ENCODE results near the gene VEZF1.
"Not testable (repeated sequence)": the region's sequence is repeated elsewhere in the genome, so short reads cannot be mapped to it uniquely, and the experiment has no call there.

The VEZF1 gene

GRCh38 chr17:57976594-57976993 is 11.5 kb downstream of the VEZF1 start:
- in situ Hi-C loops (cut with MboI; ENCODE audit: low sequenced_read_pairs): no loop called here

GRCh38 chr17:57975044-57975443 is 13.0 kb downstream of the VEZF1 start:
- in situ Hi-C loops (cut with MboI; ENCODE audit: low sequenced_read_pairs): no loop called here

GRCh38 chr17:57974053-57974824 is 13.8 kb downstream of the VEZF1 start:
- in situ Hi-C loops (cut with MboI; ENCODE audit: low sequenced_read_pairs): not testable (repeated sequence)

- in situ Hi-C loops (cut with MboI; ENCODE audit: low sequenced_read_pairs): no loop called here
Observed at GRCh38 chr17:57972151-57972550, 15.9 kb downstream of the VEZF1 start.

DNA sequence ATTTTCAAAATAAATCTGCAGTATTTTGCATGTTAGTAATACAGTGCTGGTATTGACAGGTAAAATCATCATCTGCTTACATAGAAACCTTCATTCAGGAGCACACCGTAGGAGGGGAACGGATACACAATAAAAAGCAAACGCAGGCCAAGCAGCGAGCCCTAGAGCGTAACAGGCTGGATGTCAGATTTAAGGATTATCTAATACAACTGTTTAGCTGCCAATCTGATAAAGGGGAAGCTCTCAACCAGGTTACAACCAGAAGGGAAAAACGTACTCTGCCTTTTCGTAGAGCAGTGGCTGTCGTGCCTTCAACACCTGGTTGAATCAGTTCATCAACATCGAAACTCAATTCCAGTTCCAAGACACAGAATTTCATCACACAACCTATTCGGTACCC is 16.5 kb downstream of the VEZF1 start:
- in situ Hi-C loops (cut with MboI; ENCODE audit: low sequenced_read_pairs): no loop called here

GRCh38 chr17:57970710-57971109 is 17.3 kb downstream of the VEZF1 start:
- in situ Hi-C loops (cut with MboI; ENCODE audit: low sequenced_read_pairs): no loop called here

GRCh38 chr17:57968456-57968855 is 19.6 kb downstream of the VEZF1 start:
- in situ Hi-C loops (cut with MboI; ENCODE audit: low sequenced_read_pairs): no loop called here

GRCh38 chr17:57966875-57967274 is 21.2 kb downstream of the VEZF1 start:
- in situ Hi-C loops (cut with MboI; ENCODE audit: low sequenced_read_pairs): no loop called here

DNA sequence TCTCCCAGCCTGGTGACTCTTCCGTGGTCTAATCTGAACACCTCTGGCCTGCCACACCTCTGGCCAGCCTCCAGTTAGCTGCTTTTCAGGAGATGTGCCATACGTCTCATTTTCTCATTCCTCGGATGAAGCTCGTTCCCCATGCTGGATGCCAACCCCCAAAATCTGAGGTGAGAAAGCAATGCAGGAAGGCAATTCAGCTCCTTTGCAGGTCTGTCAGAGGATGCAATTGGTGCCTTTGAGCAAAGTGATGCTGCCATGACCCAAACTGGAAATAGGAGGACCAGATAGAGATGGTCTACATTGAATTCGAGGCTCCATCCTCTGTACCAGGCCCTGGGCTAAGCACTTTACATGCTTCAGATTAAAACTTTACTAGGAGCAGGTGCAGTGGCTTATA is 21.8 kb downstream of the VEZF1 start:
- in situ Hi-C loops (cut with MboI; ENCODE audit: low sequenced_read_pairs): no loop called here

- in situ Hi-C loops (cut with MboI; ENCODE audit: low sequenced_read_pairs): no loop called here
Observed at GRCh38 chr17:57965521-57966160, 22.4 kb downstream of the VEZF1 start.

GRCh38 chr17:57963149-57963511 is 24.9 kb downstream of the VEZF1 start:
- in situ Hi-C loops (cut with MboI; ENCODE audit: low sequenced_read_pairs): no loop called here

- in situ Hi-C loops (cut with MboI; ENCODE audit: low sequenced_read_pairs): no loop called here
Observed at GRCh38 chr17:57962279-57963148, 25.5 kb downstream of the VEZF1 start.

DNA sequence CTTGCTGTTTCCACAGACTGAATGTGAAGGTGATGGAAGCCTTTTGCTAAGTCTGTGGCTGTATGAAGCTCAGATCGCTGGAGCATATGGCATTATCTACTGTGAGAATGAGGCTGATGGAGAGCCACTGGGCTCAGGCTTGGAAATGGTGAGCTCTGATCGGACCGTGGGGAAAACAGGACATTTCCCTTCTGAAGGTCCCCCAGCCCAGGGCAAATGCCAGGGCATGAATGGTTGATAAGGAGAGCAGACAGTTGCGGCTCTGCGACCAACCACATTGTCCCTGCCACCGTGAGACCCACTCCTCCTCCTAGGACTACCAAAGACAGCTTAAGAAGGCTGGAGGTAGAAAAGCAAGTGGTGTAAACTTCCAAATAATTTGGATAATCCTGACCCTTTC is 28.1 kb downstream of the VEZF1 start:
- in situ Hi-C loops (cut with MboI; ENCODE audit: low sequenced_read_pairs): no loop called here

DNA sequence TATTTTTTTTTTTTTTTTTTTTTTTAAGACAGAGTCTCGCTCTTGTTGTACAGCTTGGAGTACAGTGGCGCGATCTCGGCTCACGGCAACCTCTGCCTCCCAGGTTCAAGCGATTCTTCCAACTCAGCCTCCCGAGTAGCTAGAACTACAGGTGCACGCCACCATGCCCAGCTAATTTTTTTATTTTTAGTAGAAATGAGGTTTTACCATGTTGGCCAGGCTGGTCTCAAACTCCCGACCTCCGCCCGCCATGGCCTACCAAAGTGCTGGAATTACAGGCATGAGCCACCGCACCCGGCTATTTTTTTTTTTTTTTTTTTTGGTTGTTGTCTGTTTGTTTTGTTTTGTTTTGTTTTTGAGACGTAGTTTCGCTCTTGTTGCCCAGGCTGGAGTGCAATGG is 29.7 kb downstream of the VEZF1 start:
- in situ Hi-C loops (cut with MboI; ENCODE audit: low sequenced_read_pairs): not testable (repeated sequence)

DNA sequence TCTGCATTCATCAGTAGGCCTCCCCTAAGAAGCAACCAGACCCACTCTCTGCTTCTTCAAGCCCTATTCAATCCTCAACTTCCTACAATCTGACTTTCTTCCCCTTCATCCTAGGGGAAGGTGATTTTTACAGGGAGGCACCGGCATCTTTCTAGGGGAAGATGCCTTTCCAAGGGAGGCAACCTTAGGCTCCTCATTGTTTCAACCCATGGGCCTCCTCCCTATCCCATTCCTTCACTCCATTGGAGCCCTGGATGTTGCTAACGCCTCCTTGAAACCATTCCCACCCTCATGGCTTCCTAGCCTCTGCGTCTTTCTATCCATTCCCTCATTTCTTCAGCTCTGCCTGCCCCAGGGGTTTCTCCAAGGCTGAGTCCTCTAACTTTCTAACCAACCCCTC is 30.2 kb downstream of the VEZF1 start:
- in situ Hi-C loops (cut with MboI; ENCODE audit: low sequenced_read_pairs): no loop called here

GRCh38 chr17:57957120-57957850 is 30.8 kb downstream of the VEZF1 start:
- in situ Hi-C loops (cut with MboI; ENCODE audit: low sequenced_read_pairs): no loop called here

GRCh38 chr17:57956291-57957119 is 31.5 kb downstream of the VEZF1 start:
- in situ Hi-C loops (cut with MboI; ENCODE audit: low sequenced_read_pairs): no loop called here

DNA sequence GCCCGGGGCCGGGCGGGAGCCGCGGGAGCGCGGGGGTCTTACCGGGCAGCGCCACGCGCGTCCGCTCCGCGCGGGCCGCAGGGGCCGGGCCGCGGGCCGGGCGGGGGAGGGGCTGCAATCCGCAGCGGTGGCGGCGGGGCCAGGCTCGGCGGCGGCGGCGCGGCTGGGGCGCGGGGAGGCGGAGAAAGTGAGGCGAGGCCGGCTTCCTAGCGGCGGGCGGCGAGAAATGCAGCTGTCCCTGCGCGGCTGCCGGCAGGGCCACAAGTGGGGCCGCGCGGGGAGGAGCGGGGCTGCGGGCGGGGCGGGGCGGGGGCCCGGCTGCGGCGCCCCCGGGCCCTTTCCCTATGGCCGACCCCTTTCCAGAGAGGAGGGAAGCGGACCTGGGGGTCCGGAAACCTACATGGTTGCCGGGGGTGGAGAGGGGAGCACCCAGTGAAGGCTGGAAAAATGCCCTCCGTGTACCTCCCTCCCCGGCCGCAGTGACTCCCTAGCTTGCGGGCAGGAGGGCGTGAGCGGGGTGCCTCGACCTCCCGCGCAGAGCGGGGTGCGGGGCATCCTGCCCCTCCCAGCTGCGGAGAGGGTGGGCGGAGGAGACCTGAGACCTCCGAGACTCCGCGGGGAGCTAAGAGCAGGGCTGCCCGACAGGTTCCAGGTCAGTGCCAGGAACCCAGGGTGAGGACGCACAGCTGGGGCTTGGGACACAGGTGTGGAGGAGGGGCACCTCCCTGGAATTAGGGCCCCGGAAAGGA is 32.7 kb downstream of the VEZF1 start, which contains the start of gene CUEDC1:
CUEDC1 (minus strand) TSS at position 230 of the 749 bp plus-strand sequence. CDS start 69,848 bp downstream, outside the sequence.
- in situ Hi-C loops (cut with MboI; ENCODE audit: low sequenced_read_pairs): no loop called here
